ENCODE measurements around the gene CLPTM1L. TPM values are rescaled to one million over a fixed set of nuclear protein-coding genes. Genes with fewer than 3 reads are reported as not detected.

Gene CLPTM1L
- total RNA-seq, 4 donors from 2014 or later = 68.8 to 102 (median 84.4) TPM

DNA sequence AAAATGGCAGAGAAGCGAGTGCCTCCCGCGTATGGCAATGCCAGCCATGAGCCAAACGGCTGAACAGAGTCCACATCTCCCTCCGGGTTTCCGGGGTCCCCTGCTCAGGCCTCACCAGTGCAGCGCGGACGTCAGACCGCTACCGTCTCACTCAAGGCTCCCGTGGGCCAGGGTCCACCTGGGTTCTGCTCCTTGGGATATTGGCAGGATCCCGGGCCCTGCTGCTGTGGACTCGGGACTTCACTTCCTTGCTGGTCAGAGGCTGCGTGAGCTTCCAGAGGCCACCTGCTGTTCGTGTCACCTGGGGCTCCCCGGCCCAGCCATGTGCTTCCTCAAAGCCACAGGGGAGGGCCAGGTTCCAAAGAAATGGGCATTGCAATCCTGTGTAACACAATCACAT is 38.4 kb upstream of the CLPTM1L start:
- TF ChIP-seq, protein P1, sequence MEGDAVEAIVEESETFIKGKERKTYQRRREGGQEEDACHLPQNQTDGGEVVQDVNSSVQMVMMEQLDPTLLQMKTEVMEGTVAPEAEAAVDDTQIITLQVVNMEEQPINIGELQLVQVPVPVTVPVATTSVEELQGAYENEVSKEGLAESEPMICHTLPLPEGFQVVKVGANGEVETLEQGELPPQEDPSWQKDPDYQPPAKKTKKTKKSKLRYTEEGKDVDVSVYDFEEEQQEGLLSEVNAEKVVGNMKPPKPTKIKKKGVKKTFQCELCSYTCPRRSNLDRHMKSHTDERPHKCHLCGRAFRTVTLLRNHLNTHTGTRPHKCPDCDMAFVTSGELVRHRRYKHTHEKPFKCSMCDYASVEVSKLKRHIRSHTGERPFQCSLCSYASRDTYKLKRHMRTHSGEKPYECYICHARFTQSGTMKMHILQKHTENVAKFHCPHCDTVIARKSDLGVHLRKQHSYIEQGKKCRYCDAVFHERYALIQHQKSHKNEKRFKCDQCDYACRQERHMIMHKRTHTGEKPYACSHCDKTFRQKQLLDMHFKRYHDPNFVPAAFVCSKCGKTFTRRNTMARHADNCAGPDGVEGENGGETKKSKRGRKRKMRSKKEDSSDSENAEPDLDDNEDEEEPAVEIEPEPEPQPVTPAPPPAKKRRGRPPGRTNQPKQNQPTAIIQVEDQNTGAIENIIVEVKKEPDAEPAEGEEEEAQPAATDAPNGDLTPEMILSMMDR (IDR thresholded peaks at IDR 0.05) = no peak
- no peak for TF ChIP-seq EP300 (IDR thresholded peaks at IDR 0.05)
- no peak for TF ChIP-seq POLR2A (IDR thresholded peaks at IDR 0.05)
- 77 to 84% methylated on average over 15 to 17 of the region's 17 CpGs for WGBS, 2 donors
- Histone ChIP-seq H3K27me3 (peaks cover 0 to 42% of the 10 kb centered on the region in 2 donors), H3K27ac (no peak overlapping the region), H3K36me3 (no peaks in the 10 kb centered on the region), H3K4me3 (no peak overlapping the region), H3K9me3 (peaks cover 0 to 8% (median 0%) of the 10 kb centered on the region in 4 donors), H3K4me1 (peaks cover 0 to 25% (median 8%) of the 10 kb centered on the region in 4 donors)
- no peak for DNase-seq (ENCODE audit: low spot score in 2 of 2)

DNA sequence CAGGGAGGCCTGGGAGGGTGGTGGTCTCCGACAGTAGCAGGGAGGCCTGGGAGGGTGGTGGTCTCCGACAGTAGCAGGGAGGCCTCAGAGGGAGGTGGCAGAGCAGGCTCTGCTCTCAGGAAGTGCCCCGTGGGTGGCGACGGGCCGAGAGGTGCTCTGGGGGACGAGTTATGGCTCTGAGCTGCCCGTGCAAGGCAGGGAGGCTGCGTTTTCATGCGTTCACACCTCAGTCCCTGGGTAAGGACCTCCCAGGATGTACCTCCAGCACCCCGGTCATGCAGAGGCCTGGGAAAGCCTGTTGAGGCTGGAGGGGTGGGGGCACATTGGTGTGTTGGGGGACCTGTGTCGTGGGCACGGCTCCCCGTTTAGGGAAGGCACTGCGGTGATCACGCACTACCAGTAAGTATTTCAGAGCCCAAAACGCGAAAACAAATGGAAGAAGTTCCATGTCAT is 37.4 kb upstream of the CLPTM1L start:
- Histone ChIP-seq H3K4me3 (no peak overlapping the region), H3K27me3 (peaks cover 0 to 36% of the 10 kb centered on the region in 2 donors), H3K4me1 (peaks cover 0 to 25% (median 8%) of the 10 kb centered on the region in 4 donors), H3K36me3 (no peaks in the 10 kb centered on the region), H3K27ac (no peak overlapping the region), H3K9me3 (peaks cover 0 to 8% (median 0%) of the 10 kb centered on the region in 4 donors)
- no peak for DNase-seq (ENCODE audit: low spot score in 2 of 2)
- WGBS, 2 donors = 74 to 81% methylated on average over 18 of the region's 18 CpGs
- no peak for TF ChIP-seq POLR2A (IDR thresholded peaks at IDR 0.05)
- TF ChIP-seq, protein P1 (IDR thresholded peaks at IDR 0.05) = no peak
- TF ChIP-seq EP300 (IDR thresholded peaks at IDR 0.05) = no peak

DNA sequence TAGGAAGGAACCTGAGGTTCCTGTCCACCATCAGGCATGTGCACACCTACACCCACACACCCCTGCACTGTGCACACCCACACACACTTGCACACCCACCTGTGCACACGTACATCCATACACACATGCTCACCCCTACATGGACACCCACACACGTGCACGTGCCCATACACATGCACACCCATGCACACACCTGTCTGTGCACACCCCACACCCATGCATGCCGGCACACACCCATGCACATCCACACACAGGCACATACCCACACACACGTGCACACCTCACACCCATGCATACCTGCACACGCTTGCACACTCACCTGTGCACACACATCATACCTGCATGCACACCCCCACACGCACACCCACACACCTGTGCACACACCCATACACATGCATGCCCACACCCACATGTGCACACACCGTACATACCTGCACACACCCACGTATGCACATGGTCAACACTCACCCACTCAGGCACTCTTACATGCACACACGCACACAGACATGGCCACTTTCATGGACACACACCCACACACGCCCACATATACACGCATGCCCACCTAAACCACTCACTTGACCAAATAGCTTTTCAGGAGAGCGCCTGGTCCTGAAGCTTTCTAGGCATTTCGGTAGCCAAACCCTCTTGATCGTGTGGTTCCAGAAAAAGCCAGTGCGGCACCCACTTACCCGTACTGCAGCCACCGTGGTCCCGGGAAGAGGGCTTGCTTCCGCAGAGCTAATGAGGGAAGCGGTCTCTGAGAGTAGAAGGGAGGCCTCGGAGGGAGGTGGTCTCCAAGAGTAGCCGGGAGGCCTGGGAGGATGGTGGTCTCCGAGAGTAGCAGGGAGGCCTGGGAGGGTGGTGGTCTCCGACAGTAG is 36.7 kb upstream of the CLPTM1L start:
- Histone ChIP-seq H3K4me3 (no peak overlapping the region), H3K27me3 (peaks cover 0 to 29% of the 10 kb centered on the region in 2 donors), H3K36me3 (no peaks in the 10 kb centered on the region), H3K4me1 (peaks cover 0 to 21% (median 7%) of the 10 kb centered on the region in 4 donors), H3K9me3 (peaks cover 0 to 8% (median 0%) of the 10 kb centered on the region in 4 donors), H3K27ac (no peak overlapping the region)
- TF ChIP-seq EP300 (IDR thresholded peaks at IDR 0.05) = no peak
- no peak for TF ChIP-seq POLR2A (IDR thresholded peaks at IDR 0.05)
- TF ChIP-seq, protein P1 (IDR thresholded peaks at IDR 0.05) = no peak
- no peak for DNase-seq (ENCODE audit: low spot score in 2 of 2)
- WGBS, 2 donors = 90 to 91% methylated on average over 25 of the region's 25 CpGs

GRCh38 chr5:1380910-1381309 is 36.0 kb upstream of the CLPTM1L start:
- Histone ChIP-seq H3K27ac (no peak overlapping the region), H3K4me3 (no peak overlapping the region)
- 70 to 72% methylated on average over 8 to 11 of the region's 12 CpGs for WGBS, 2 donors

More at GRCh38 chr5:1380910-1381309, 36.0 kb upstream of the CLPTM1L start:
- DNase-seq (ENCODE audit: low spot score in 2 of 2) = no peak
- Histone ChIP-seq H3K9me3 (peaks cover 0 to 8% (median 0%) of the 10 kb centered on the region in 4 donors), H3K36me3 (no peaks in the 10 kb centered on the region), H3K27me3 (peaks cover 0 to 28% of the 10 kb centered on the region in 2 donors), H3K4me1 (peaks cover 0 to 14% (median 5%) of the 10 kb centered on the region in 4 donors)
- TF ChIP-seq EP300 (IDR thresholded peaks at IDR 0.05) = no peak
- TF ChIP-seq, protein P1 (IDR thresholded peaks at IDR 0.05) = no peak
- no peak for TF ChIP-seq POLR2A (IDR thresholded peaks at IDR 0.05)

Measured in tibial nerve (tissue), 4 donors.